Left renal pelvis (tissue), 4 donors: ENCODE data around the gene CHMP2A. TPM values are rescaled to one million over a fixed set of nuclear protein-coding genes. Genes with fewer than 3 reads are reported as not detected.
"Not testable (repeated sequence)": the region's sequence is repeated elsewhere in the genome, so short reads cannot be mapped to it uniquely, and the experiment has no call there.

Source experiments
- DNase-seq, 4 donors: peaks; one replicate each; pipeline ENCODE4 v3.0.0-alpha.2; 2013; ENCODE audit warnings: low read depth in 4 of 4, low spot score in 3 of 4
- polyA plus RNA-seq, 4 donors: library from polyadenylated mRNA; unstranded; fragments of 120-200 nt; gene quantifications; one replicate each; pipeline ENCODE4 v1.2.1, GENCODE V29; 2013; ENCODE audit not compliant: insufficient read length in 4 of 4

The CHMP2A gene
- 100 to 1,000 TPM in 3 of 4 donors, 10 to 100 TPM in 1; 79.1 to 120 (median 116) TPM for polyA plus RNA-seq

DNA sequence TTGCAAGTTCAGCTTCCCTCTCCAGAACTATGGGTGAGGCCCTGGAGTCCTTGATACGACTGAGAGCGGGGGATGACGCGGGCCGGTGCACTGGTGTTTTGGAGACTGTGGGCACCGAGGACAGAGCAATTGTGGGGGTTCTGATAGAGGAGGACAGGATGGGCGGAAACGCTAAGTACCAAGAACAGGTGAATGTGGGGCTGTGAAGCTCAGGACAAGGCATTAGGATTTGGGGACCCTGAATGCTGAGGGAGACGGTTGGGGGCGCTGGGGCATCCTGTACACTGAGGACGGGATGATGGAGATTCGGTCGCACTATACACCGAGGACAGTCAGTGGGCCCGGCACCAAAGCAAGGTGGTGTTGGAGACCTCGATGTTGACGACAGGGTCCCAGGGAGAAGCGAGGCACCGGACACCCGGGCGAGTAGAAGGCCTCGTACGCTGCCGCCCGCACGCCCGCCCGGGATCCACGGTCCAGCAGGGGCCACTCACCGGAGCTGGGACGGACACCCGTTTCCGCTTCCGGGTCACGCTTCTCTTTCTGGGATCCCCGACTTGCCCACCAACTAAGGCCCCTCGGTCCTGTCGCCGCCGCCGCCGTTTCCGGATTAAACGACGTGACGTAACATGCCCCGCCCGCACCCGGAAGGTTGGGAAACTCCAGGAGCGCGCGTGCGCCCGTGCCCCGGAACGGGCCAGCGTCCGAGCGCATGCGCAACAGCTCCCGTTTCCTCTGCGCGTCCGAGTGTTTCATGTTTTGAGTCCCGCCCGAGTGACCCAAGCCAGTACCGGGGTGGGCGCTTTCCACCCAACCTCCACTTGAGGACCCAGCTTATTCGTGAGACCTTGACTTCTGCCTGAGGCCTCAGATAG is at the start of gene CHMP2A:
Gene CHMP2A (minus strand): TSS at position 612 of the 875 bp plus-strand sequence. CDS start 893 bp downstream, outside the sequence.
- DNase-seq = peak; percentile 88 to 95 (median 92)

DNA sequence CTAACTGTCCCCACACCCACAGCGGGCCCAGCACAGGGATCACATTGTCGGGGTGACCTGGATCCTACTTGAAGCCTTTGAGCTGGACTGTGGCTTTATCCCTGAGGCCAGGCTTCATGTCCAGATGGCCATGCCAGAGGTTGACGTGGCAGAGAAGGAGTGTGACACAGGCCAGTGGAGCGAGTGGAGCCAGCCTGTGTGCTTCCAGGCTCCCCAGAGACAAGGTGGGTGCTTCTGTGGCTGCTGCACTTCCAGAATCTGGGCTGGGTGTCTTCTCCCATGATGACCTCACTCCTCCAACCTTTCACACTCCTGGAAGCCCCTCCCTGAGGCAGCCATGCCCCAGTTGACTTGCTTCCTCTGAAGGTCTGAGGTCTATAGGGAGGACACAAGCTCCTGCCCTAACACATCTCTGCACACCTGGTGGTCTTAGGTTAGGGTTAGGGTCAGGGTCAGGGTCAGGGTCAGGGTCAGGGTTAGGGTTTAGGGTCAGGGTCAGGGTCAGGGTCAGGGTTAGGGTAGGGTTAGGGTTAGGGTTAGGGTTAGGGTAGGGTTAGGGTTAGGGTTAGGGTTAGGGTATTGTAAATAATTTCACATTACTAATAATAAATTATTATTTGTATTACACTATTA is 31.3 kb upstream of the CHMP2A start:
- DNase-seq = no peak

DNA sequence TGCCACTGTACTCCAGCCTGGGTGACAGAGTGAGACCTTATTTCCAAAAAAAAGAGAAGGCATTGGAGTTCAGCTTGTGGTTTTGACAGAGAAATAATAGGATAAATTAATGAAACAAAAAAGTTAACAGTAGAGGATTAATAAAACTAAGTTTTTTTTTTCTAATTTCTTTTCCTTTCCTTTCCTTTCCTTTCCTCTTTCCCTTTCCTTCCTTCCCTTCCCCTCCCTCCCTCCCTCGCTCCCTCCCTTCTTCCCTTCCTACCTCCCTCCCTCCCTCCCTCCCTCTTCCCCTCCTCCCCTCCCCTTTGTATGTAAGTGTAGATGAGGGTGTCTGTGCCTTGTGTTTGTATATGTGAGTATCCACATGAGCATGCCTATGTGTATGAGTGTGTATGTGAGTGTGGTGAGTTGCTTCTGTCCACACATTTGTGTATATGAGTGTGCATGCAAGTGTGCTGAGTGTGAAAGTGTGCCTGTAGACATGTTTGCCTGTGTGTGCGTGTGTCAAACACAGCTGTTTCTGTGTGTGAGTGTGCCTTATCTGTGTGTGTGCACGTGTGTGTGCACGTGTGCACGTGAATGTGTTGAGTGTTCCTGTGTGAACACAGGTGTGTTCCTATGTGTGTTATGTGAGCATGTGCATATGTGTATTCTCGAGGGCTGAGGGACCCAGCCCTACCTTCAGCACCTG is 30.7 kb upstream of the CHMP2A start:
- no peak for DNase-seq

DNA sequence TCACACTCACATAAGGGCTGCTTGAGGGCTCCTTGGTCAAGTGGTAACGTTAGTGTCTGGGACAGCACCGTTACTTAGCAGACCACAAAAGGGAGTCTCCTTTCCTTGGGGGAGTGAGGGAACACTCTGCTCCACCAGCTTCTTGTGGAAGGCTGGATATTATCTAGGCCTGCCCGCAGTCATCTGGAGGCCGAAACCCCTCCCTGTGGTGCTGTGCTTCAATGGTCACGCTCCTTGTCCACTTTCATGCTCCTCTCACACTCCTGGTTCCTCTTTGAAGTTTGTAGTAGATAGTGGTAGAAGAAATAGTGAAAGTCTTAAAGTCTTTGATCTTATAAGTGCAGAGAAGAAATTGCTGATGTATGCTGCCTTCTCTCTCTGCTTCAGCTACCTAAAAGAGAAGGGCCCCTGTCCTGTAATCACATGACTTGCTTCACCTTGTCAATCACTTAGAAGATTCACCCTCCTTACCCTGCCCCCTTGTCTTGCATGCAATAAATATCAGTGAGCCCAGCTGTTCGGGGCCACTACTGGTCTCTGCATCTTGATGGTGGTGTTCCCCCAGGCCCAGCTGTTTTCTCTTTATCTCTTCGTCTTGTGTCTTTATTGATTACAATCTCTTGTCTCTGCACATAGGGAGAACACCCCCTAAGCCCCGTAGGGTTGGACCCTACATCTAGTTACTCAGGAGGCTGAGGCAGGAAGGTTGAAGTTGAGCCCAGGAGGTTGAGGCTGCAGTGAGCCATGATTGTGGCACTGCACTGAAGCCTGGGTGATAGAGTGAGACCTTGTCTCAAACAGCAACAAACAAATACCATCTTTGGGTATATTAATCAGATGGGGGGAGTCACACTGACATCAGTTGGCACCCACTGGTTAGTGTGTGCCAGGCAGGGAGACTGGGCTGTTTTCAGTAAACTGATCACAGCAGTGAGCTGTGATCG is 29.9 kb upstream of the CHMP2A start:
- no peak for DNase-seq

DNA sequence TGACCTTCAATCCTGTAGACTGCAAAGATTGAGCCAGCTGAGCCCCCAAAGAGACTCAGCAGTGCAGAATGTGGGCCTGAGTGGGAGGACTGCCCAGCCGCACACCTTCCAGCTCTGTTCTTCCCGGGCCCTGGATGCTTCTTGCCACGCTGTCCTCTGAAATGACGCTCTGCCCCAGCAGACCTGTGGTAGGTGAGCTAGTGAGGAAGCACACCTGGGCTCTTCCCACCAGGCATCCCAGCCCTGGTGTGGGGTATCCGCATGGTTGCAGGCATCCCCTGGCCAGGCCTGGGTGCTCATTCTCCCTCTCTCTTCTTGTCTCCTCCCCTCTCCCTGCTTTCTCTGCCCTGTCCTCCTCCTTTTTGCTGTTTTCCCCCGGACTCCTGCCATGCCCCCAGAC is 28.1 kb upstream of the CHMP2A start:
- no peak for DNase-seq

GRCh38 chr19:58581227-58582141 is 26.6 kb upstream of the CHMP2A start:
- peak in 2 of 4 donors; percentile 69 to 75 for DNase-seq

DNA sequence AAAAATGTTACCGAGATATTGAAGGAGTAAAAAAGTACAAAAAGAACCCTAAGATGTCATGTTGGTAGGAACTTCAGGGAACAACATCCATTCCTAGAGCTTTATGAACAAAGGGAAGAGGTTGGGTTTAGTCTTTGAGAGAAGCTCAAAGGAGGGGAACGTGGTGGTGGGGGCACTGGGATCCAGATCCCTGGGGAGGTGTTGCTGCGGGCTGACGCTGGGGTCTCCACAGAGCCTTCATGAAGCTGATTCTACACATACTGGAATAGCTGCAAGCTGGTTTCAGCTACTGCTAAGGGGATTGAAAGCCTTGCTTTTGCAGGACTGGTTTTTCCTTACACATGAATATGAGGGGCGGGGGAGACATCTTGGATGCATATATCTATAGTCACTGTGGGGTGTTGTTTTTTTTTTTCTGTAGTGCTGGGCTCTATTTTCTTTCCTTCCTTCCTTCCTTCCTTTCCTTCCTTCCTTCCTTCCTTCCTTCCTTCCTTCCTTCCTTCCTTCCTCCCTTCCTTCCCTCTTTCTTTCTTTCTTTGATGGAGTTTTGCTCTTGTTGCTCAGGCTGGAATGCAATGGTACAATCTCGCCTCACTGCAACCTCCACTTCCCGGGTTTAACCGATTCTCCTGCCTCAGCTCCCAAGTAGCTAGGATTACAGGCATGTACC is 24.7 kb upstream of the CHMP2A start:
- no peak for DNase-seq

DNA sequence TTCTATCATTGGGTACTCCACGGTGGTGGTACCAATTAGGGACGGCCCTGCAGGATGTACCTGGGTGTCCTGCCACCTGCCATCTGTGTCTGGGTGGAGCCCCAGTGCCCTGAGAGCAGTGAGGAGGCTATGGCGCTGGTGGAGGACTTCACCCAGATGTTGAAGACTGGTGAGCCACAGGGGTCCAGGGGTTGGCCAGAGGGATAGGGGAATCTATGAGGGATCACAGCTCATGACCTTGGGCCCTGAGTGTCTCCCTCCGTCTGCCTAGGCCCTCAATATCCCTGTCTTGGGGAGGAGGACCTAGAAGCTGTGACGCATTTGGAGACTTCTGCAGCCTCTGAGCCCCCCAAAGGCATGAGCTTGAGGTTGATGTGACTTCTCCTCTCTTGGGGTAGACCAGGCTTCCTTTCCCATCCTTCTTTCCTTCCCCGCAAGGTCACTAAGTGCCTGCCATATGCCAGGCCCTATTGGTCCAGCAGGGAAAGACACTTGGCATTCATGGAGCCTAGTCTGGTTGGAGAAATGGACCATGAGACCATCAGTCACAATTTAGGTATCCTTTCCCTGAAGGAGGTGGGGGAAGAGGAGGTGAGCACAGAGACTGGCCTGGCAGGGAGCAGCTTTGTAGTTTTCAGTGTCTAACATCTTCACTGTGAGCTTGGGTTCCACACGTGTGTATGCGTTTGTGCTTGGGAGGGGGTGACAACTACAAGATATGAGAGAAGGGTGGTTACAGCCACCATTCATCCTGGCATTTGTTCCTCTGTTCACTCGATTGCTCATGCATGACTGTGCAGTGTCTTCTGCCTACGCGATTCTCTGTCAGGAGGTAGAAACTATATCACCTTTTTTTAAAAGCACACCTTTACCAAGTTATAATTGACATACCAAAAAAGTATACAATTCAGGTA is 23.4 kb upstream of the CHMP2A start:
- DNase-seq = no peak

DNA sequence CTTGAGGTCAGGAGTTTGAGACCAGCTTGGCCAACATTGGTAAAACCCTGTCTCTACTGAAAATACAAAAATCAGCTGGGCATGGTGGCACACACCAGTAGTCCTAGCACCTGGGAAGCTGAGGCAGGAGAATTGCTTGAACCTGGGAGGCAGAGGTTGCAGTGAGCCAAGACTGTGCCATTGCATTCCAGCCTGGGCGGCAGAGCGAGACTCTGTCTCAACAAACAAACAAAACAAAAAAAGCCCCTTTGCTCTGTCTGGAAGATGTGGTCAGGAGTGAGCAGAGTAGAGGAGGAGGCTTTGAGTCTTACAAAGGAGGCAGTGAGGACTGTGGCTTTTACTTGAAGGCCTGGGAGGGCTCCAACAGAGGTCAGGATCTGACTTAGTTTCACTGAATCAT is 22.7 kb upstream of the CHMP2A start:
- DNase-seq = not testable (repeated sequence)

DNA sequence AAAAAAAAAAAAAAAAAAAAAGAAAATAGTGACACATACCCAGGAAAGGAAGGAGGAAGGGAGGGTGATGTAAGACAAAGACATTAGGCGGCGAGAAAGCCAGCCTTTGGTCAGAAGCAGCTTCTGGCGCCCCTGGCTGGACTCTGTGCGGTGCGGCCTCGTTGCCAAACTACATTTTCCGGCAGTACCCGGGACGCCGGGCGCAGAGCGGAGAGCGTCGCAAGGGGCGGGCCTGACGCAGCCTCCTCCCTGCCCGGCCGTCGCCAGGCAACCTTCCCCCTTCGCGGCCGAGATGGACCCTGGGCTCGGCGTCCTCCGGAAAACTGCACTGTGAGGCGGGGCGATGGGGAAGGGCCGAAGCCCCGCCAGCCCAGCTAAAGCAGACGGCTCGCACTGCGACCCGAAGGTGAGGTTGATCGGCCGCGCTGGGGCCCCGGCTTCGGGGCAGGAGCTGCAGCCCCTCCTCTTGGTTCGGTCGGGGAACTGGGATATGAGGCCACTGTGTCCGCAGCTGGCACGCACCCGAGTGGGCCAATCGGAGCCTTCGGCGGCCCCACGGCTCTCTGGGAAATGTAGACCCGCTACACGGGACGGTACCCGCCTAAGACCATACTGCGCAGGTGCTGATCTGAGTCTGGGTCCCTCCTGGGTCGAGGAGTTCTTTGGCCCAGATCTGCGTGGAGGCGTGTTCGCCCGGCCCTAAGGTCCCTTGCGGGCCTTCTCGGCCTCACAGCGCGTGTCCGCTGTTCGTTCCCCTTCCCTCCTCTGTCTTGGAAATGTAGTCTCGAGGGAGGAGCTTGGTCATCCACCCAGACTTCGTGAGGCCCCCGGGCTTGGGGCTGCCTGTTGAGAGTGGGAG is 20.5 kb upstream of the CHMP2A start:
- peak; percentile 83 to 88 (median 87) for DNase-seq

- no peak for DNase-seq
Measured at GRCh38 chr19:58573658-58574164, 18.8 kb upstream of the CHMP2A start.

- peak; percentile 99 to 100 (median 100) for DNase-seq
Measured at GRCh38 chr19:58572818-58573657, 18.1 kb upstream of the CHMP2A start, which contains the start of gene MZF1. Gene MZF1, minus strand, starts transcription at chr19:58573335. Its CDS starts 1,946 bp downstream, at chr19:58571389.

DNA sequence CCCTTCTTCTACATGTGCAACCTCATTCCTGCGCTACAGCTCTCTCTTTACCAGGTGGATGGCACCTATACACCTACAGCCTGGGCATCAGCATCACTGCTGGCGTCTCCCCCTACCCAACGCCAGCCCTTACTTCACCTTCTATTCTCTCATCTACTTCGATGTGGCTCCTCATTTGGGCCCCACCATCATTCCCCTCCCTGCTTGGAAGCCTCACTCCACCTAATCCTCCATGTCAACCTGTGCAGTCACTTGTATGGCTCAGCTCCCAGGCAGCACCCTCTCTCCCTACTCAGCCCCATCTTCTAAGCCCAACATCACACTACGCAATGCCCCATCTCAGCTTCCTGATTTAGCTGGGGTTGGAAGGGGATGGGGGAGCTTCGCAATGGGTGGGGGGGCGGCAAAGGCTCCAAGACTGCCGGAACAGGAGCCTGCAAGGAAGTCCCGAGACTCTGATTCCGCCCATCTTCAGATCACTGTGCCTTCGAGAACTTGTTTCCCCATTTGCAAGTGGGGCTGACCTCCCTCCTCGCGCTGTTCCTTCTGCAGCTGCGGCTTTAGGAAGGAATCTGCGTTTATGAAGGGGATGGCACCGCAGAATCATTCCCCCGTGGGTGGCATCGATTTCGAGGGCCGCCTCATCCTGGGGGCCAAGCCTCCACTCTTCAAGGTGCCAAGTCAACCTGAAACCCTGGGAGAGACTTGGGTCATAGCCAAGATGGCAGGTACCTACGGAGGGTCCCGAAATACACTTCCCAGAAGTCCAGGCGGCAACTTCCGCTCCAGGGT is 17.3 kb upstream of the CHMP2A start:
- DNase-seq = no peak

GRCh38 chr19:58571575-58571947 is 16.7 kb upstream of the CHMP2A start:
- DNase-seq = no peak
